Lower lobe of right lung (tissue), 2 donors: Measurements from ENCODE around the gene GSG1L. TPM values are rescaled to one million over a fixed set of nuclear protein-coding genes. Genes with fewer than 3 reads are reported as not detected.

Experiments
- ATAC-seq, 2 donors: fragments of 200-7000 bp; cut with Tn5 transposase; one replicate each; pipeline ENCODE4 v1.9.1; 2020 to 2022; ENCODE audit warnings: mild to moderate bottlenecking in 2 of 2, moderate library complexity in 2 of 2
- DNase-seq: peaks from one replicate; pipeline ENCODE4 v3.0.0-alpha.2; 2020
- H3K27ac ChIP-seq: fragments of 200-600 bp; one replicate; pipeline ENCODE4 v1.8.0; 2022
- H3K27me3 ChIP-seq: fragments of 200-600 bp; one replicate; pipeline ENCODE4 v1.8.0; 2022; ENCODE audit warnings: low read depth
- H3K36me3 ChIP-seq: fragments of 200-600 bp; one replicate; pipeline ENCODE4 v1.8.0; 2022; ENCODE audit warnings: mild to moderate bottlenecking
- H3K4me1 ChIP-seq: fragments of 200-600 bp; one replicate; pipeline ENCODE4 v1.8.0; 2022
- H3K4me3 ChIP-seq: fragments of 200-600 bp; one replicate; pipeline ENCODE4 v1.8.0; 2022; ENCODE audit warnings: mild to moderate bottlenecking
- H3K9me3 ChIP-seq: fragments of 200-600 bp; one replicate; pipeline ENCODE4 v1.8.0; 2022
- intact Hi-C: fragments of 100-400 bp; cut with DNase I; formaldehyde crosslinking; loops from one replicate; pipeline ENCODE4 v1.11.0; 2022
- total RNA-seq: library from RNA; stranded (reverse); fragmentation: NEBNext Ultra II Directional; extraction: Animal tissue kit (Norgen Biotek cat#: 25700); gene quantifications from one replicate; pipeline ENCODE4 v1.2.1, GENCODE V29; 2021
- TF ChIP-seq, protein P1 (sequence below): fragments of 200-600 bp; IDR thresholded peaks from one replicate; pipeline ENCODE4 v1.8.0; 2022; ENCODE audit warnings: antibody characterized with exemption, mild to moderate bottlenecking
- donor health status: DM: no; HTN: yes; CAD: no; lungs with severe emphysema.

The GSG1L gene
- total RNA-seq, 1 donor from 2014 or later, result 0.30 TPM

DNA sequence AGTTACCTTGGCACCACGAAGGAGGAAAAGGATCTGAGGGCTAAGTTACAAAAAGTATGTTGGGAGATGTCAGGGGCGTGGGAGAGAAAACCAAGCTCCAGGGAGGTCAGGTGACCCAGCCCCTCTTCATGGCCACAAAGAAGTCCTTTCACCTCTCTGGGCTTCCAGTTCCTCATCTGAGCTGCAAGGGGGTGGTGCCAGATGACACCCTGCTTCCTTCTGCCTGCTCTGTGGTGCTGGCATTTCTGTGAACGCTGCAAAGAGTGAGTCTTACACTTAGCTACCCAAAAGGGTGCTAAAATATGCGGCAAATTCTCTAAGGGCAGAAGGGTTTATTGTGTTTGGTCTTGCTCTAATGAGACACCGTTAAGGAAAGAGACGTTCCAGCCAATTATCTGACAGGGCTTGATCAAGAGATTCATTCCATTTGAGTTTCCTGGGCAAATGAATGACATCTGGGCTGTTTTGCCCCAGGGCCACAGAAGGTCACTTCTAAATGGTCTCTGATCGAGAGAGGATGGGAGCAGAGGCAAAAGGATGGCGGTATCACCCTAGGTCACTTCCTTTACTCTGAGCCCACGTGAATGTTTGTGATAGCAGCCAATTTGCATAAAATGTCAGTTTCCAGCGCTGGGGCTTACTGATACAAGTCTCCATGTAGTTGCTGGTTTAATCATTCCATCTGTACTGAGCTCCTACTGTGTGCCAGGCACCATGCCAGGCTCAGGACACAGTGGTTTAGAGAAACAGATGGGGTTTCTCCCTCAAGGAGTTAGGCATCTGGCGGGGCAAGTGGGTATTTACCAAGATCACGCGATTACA, 303.3 kb downstream of the GSG1L start:
- Histone ChIP-seq H3K36me3 (peaks cover 25% of the 10 kb centered on the region), H3K9me3 (no peaks in the 10 kb centered on the region), H3K4me1 (no peaks in the 10 kb centered on the region), H3K27ac (no peak overlapping the region), H3K27me3 (no peaks in the 10 kb centered on the region), H3K4me3 (no peak overlapping the region)
- DNase-seq (peak; percentile 54), ATAC-seq (peak; percentile 67 to 70)
- intact Hi-C loops, result no loop called here
- TF ChIP-seq, protein P1, sequence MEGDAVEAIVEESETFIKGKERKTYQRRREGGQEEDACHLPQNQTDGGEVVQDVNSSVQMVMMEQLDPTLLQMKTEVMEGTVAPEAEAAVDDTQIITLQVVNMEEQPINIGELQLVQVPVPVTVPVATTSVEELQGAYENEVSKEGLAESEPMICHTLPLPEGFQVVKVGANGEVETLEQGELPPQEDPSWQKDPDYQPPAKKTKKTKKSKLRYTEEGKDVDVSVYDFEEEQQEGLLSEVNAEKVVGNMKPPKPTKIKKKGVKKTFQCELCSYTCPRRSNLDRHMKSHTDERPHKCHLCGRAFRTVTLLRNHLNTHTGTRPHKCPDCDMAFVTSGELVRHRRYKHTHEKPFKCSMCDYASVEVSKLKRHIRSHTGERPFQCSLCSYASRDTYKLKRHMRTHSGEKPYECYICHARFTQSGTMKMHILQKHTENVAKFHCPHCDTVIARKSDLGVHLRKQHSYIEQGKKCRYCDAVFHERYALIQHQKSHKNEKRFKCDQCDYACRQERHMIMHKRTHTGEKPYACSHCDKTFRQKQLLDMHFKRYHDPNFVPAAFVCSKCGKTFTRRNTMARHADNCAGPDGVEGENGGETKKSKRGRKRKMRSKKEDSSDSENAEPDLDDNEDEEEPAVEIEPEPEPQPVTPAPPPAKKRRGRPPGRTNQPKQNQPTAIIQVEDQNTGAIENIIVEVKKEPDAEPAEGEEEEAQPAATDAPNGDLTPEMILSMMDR, result no peak

DNA sequence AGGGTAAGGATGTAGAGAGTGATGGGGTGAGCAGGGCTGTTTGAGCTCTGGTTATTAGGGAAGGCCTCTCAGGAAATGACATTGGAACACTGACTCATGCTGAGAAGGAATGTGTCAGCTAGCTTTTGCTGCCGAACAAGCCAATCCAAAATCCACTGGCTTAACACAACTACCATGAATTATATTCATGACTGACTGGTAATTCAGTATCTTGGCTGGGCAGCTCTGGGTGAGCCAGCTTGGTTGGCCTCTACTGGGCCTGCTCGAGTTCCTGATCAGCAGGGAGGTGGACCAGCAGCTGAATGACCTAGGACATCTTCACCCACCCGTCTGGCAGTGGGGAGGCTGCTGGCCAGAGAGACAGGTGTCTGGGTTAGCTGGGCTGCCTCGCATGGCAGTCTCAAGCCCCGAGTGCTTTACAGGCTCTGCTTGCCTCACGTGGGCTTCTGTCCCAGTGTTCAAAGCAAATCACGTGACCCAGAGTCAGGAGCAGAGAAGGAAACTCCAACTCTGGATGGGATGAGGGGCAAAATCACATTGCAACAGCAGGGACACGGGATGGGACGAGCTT, 304.1 kb downstream of the GSG1L start:
- ATAC-seq, result no peak
- intact Hi-C loops, result no loop called here
- peaks cover 28% of the 10 kb centered on the region for H3K36me3 ChIP-seq

DNA sequence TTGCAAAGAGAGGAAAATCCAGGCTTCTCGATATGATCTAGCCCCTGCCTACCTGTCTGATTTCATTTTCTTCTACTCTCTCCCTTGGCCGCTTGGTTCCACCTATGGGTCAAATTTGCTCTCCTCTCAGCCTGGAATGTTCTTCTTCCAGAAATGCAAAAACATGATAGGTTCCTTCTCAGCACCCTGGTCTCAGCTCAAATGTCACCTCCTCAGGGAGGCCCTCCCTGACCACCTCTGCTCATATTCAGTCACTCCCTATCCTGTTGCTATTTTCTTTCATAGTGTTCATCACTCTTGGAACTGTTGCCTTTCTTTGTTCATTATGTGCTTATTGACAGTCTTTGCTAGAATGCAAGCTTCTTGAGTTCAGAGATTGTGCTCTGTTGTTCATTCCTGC, 305.0 kb downstream of the GSG1L start:
- Histone ChIP-seq H3K27me3 (no peaks in the 10 kb centered on the region), H3K9me3 (no peaks in the 10 kb centered on the region), H3K4me3 (no peak overlapping the region), H3K27ac (no peak overlapping the region), H3K4me1 (no peaks in the 10 kb centered on the region), H3K36me3 (peaks cover 32% of the 10 kb centered on the region)
- DNase-seq (no peak), ATAC-seq (no peak)
- intact Hi-C loops, result no loop called here
- TF ChIP-seq, protein P1, result no peak

More for the DNA sequence above, 304.1 kb downstream of the GSG1L start:
- no peaks in the 10 kb centered on the region for H3K27me3 ChIP-seq
- no peak overlapping the region for H3K27ac ChIP-seq
- no peaks in the 10 kb centered on the region for H3K9me3 ChIP-seq
- DNase-seq, result peak; percentile 32
- H3K4me1 ChIP-seq, result no peaks in the 10 kb centered on the region
- TF ChIP-seq, protein P1, result no peak
- H3K4me3 ChIP-seq, result no peak overlapping the region

DNA sequence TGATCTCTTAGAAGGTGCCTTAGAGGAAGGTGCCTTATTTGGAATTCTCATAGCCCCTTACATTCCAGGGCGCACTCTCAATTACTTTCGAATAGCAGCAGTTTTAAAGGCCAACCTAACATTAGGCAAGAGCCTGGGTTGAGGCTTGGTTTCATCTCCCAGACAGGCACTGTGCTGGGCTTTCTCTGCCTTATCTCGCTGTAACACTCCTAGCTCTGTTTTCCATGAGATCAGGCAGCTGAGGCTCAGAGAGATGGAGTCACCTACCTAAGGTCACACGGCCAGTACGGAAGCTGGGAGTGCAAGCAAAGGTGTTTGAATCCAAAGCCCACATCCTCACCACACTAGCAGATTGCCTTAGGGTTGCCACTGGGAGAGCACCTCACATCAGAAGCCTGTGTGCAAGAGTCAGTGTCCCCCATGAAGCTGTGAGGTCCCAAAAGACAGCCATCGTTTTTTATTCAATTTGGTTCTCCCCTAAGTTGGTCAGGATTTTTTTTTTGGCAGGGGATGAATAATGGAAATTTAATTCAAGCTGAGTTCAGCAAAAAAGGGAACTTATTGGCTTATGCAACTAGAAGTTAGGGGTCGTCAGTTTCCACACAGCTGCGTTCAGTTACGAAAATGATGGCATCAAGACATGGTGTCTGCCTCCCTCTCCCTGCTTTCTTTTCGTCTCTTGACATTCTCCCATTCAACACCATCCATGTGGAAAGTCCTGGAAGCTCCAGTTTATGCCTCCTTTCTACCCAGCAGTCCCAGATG, 307.1 kb downstream of the GSG1L start:
- Histone ChIP-seq H3K27me3 (no peaks in the 10 kb centered on the region), H3K9me3 (no peaks in the 10 kb centered on the region)

More for the DNA sequence above, 307.1 kb downstream of the GSG1L start:
- intact Hi-C loops, result no loop called here
- H3K4me3 ChIP-seq, result no peak overlapping the region
- peak; percentile 10 for DNase-seq
- H3K36me3 ChIP-seq, result peaks cover 19% of the 10 kb centered on the region
- H3K4me1 ChIP-seq, result no peaks in the 10 kb centered on the region
- no peak overlapping the region for H3K27ac ChIP-seq
- no peak for ATAC-seq
- TF ChIP-seq, protein P1, result no peak
